ENCODE data around the gene NDUFS2. TPM values are rescaled to one million over a fixed set of nuclear protein-coding genes. Genes with fewer than 3 reads are reported as not detected.

NDUFS2 gene
- total and polyA plus RNA-seq, 9 of the 15 experiments (the other 6 are each of a cell fraction or from before 2014, with no cell fraction given), result 70.0 to 176 (median 141) TPM

GRCh38 chr1:161225534-161226319 is 23.6 kb downstream of the NDUFS2 start, which contains the start of gene TOMM40L (continued):
- TF ChIP-seq, protein P1, sequence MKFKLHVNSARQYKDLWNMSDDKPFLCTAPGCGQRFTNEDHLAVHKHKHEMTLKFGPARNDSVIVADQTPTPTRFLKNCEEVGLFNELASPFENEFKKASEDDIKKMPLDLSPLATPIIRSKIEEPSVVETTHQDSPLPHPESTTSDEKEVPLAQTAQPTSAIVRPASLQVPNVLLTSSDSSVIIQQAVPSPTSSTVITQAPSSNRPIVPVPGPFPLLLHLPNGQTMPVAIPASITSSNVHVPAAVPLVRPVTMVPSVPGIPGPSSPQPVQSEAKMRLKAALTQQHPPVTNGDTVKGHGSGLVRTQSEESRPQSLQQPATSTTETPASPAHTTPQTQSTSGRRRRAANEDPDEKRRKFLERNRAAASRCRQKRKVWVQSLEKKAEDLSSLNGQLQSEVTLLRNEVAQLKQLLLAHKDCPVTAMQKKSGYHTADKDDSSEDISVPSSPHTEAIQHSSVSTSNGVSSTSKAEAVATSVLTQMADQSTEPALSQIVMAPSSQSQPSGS (CRISPR knock-in tag; IDR thresholded peaks at IDR 0.05), result no peak
- TF ChIP-seq ZNF57 (CRISPR knock-in tag; IDR thresholded peaks at IDR 0.05) (no peak), KLF10 (CRISPR knock-in tag; IDR thresholded peaks at IDR 0.05) (no peak), ARNT (IDR thresholded peaks at IDR 0.05) (no peak), MYBL2 (IDR thresholded peaks at IDR 0.05; ENCODE audit: low read depth) (no peak; the same call in 1 of the 2 replicates), MYBL2 (CRISPR knock-in tag; IDR thresholded peaks at IDR 0.05; ENCODE audit: borderline replicate concordance) (no peak), ZNF384 (IDR thresholded peaks at IDR 0.05; ENCODE audit: low read depth, low read length) (peak; percentile 100), SMAD1 (IDR thresholded peaks at IDR 0.05; ENCODE audit: low read depth, low read length, partially characterized antibody) (no peak), ZBTB34 (CRISPR knock-in tag; IDR thresholded peaks at IDR 0.05) (no peak), SMARCE1 (IDR thresholded peaks at IDR 0.05) (no peak), NCOA1 (IDR thresholded peaks at IDR 0.05; ENCODE audit: low read depth) (no peak), DACH1 (IDR thresholded peaks at IDR 0.05; ENCODE audit: partially characterized antibody) (no peak), POU5F1 (IDR thresholded peaks at IDR 0.05; ENCODE audit: borderline replicate concordance, low read depth, low read length, partially characterized antibody) (no peak), EP300 (IDR thresholded peaks at IDR 0.05; ENCODE audit: low read length) (no peak), MCM7 (IDR thresholded peaks at IDR 0.05) (no peak), EZH2 (IDR thresholded peaks at IDR 0.05; ENCODE audit: borderline replicate concordance, low read depth, low read length) (no peak), TCF3 (CRISPR knock-in tag; IDR thresholded peaks at IDR 0.05) (no peak), U2AF1 (optimal IDR thresholded peaks at IDR 0.05; ENCODE audit: low read depth, low read length) (no peak), MCM2 (IDR thresholded peaks at IDR 0.05; ENCODE audit: low read depth) (no peak), PKNOX1 (IDR thresholded peaks at IDR 0.05) (peak; percentile 100), NCOA2 (IDR thresholded peaks at IDR 0.05; ENCODE audit: partially characterized antibody in 2 of 2) (no peak), HEY1 (CRISPR knock-in tag; IDR thresholded peaks at IDR 0.05; ENCODE audit: borderline replicate concordance) (no peak), EP400 (IDR thresholded peaks at IDR 0.05) (peak; percentile 76; the same call in 1 of the 2 replicates), CC2D1A (IDR thresholded peaks at IDR 0.05) (peak; percentile 70; the same call in 1 of the 2 replicates)
- TF ChIP-seq, protein P2, sequence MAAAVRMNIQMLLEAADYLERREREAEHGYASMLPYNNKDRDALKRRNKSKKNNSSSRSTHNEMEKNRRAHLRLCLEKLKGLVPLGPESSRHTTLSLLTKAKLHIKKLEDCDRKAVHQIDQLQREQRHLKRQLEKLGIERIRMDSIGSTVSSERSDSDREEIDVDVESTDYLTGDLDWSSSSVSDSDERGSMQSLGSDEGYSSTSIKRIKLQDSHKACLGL (CRISPR knock-in tag; IDR thresholded peaks at IDR 0.05; ENCODE audit: borderline replicate concordance, poor library complexity, severe bottlenecking), result peak; percentile 69
